Stromal cell of bone marrow (primary cell): ENCODE results near the gene CHN2.

ENCODE experiments used
- DNase-seq: peaks from one replicate; pipeline ENCODE4 v3.0.0-alpha.2; 2012; ENCODE audit warnings: low read depth

CHN2 gene

DNA sequence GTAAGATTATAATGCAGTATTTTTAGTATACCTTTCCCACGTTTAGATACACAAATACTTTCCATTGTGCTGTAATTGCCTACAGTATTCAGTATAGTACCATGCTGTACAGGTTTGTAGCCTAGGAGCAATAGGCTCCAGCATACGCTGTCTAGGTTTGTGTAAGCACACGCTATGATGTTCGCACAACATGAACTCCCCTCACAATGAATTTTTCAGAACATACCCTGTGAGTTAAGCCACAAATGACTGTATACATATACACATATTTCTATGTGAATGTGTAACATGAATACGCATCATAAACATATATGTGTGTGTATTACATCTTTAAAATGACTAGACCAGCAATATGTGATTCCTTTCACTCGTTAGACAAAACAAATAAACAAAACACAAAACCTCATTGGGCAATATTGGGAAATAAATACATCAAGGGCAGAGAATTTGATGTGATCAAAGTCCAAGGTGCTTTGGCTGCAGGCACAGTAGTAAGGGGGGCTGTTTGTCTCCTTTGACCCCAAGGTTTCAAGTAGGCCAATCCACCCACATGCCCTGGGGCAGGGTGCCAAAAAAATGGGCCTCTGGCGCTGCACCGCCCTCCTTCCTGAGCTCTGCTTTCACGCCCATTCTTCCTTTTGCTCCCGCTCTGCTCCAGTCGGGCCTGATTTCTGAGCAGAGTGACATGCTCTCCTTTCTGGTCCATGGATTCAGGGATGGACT, 33.9 kb downstream of the CHN2 start:
- DNase-seq = no peak

DNA sequence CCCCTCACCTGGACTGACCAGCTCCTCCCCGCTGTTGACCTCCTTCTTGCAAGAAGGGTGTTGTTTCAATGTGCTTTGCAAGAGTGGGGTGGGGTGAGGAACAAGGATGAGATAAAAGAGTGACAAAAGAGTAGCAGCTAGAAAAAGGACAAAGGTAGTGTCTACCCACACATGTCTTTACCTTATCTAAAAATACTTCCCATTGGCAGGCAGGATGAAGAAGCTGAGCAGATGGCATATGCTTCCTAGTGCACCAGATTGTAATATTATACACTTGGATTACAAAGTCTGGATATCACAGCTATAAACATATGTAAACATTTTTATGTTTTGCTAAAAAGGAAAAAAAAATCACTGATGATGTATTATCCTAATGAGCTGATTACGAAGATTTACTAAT, 34.5 kb downstream of the CHN2 start:
- DNase-seq = no peak

DNA sequence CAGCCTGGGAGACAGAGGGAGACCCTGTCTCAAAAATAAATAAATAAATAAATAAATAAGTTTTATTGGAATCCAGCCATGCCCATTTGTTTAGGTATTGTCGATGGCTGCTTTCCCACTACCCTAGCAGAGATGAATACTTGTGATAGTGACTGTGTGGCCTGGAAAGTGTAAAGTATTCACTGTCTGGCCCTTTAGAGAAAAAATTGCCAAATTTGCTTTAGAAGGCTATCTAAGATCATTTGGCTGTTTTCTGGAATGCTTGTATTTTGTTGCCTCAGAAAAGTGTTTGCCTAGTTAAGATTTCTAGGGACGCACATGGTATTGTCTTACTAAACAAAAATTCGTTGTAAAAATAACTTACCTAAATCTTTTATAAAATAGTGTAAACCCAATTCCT, 35.4 kb downstream of the CHN2 start:
- DNase-seq = no peak

DNA sequence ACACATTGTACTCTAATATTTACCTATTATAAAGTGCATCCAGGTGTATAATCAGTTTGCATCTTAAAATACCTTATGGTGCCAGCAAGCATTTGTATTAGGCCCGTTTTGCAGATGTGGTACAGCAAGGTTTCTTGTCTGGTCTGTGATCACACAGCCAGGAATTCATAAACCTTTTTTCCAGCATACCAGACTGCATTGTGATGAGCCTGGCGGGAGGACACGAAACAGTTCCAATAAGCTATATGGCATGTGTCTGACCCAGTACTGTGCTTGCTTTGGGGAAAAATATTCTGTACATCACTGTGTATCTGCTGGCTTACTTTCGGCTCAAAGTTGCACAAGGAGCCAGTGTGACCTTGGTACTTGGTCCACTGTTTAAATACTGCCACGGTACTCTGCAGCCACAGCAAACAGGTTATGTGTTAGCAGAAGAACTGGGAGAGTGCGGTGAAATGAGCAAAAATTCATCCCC, 36.3 kb downstream of the CHN2 start:
- no peak for DNase-seq

DNA sequence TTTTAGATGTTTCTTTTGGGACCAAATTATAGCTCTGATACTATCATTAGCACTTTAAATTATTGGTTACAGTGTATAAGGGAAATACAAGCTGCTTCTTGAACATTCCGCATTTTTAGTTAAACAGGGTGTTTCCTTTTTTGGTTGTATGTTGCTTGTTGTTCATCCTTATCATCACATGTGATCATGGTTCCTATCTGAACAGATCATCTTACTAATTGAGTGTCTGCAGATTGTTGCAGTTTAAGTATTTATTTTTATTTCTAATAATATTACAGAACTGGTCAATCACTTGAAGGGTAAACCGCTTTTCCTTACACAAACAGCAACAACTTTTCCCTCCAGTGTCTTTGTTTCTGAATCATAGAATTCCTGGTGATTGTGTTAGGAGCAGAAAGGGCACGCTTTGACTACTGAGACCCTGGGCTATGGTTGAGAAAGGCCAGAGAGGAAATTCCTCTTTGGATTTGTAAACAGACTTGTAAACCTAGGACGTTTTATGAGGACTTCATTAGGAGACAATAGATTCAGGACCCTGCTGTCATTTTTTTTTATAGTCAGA, 37.2 kb downstream of the CHN2 start:
- no peak for DNase-seq

DNA sequence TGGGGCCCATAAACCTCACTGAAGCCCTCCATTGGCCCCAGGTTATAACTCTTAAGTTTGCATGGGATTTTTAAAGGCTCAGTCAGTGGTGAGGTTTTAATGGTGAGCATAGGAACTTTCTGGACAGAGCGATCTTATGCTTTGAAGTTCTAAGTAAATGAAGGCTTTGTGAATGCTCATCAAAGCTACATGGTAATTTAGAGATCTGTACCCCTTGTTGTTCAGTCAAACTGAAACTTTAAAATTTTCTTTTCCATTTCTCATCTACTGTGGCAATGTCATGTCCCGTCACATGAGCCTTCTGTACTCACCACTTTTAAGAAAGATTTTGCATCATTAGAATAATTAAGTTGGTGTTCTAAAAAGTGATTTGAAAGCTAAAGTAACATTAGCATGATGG, 39.9 kb downstream of the CHN2 start:
- DNase-seq = no peak

DNA sequence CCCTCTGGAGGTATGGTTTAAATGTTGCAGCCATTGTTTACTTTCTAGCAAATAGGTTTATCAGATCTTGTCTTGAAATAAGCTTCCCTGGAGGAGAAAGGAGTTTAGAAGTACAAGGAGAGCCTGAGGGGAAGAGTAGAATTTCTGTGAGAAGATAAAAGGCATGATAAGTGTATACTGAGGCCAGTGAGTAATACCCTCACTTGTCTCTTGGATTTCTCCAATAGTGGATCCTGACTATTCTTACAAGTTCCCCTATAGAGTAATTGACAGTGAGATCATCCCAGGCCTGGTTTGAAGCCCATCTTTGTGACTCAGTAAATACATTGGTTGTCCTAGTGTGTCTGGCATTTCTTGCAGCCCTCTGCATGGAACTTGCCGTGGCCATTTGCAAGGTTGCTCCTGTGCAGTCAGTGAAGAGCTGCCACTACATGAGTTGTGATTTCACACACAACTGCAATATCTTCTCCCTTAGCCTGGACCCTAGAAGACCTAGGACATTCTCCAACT, 41.6 kb downstream of the CHN2 start:
- no peak for DNase-seq

DNA sequence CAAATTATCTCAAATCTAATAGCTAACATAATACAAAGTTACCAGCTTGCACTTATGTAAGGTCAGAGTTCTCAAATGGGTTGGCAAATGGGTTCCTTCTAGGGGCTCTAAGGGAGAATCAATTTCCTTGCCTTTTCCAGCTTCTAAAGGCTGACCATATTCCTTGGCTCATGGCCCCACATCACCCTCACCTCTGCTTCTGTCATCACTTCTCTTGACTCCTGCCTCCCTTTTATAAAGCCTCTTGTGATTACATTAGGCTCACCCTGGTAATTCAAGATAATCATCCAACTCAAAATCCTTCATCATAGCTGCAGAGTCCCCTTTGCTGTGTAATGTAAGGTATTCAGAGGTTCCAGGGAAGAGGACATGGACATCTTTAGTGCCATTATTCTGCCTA, 42.1 kb downstream of the CHN2 start:
- no peak for DNase-seq

DNA sequence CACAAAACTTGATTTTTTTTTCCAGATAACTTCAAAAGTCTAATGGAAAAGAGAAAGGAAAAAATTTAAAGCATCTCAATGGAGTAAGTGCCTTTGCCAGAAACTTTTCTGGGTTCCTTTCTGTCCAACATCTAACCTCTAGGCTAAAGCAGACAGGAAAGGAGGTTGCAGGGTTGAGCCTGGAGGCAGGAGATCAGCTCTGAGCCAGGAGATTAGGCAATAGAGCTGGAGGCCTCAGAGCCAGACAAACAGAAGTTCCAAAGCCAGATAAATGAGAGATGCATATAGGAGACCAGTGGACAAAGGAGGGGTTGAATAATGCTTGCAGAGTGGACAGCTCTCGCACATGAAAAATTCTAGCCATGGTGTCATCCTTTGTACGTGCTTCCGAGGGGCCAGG, 42.9 kb downstream of the CHN2 start:
- DNase-seq = no peak

DNA sequence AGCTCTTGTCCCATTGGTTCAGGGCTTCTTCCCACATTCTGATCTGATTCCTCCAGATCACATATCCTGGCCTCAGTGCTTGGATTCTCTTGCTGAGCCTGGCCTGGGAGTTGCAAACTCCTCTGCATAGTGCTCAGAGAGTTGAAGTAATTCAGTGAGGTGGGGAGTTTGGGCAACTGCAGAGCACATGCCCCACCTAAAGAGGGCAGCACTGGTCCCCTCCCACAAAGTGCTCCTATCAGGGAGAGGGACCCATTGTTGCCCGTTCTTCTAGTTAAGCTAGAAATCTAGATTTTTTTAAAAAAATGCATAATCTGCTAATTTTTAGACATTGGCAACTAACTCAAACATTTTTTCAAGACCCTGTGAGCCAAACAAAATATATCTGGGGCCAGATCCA, 45.1 kb downstream of the CHN2 start:
- DNase-seq = no peak

DNA sequence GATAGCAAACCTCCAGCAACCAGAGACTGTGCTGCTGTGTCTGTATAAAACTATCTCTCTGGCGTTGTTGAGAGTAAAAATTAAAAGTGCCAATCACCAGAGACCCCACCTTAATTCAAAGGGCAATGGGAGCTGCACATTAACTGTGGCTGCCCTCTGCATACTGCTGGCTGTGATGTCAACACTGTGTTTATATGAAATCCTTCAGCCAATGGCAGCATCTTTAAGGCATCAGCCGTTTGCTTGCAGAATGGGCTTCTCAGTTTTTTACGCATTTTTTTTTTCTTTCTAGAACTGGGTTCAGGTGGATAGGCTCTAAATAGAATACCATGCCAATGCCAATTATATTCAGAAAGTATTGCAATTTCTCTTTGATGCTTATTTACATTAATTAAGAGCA, 47.7 kb downstream of the CHN2 start:
- no peak for DNase-seq

DNA sequence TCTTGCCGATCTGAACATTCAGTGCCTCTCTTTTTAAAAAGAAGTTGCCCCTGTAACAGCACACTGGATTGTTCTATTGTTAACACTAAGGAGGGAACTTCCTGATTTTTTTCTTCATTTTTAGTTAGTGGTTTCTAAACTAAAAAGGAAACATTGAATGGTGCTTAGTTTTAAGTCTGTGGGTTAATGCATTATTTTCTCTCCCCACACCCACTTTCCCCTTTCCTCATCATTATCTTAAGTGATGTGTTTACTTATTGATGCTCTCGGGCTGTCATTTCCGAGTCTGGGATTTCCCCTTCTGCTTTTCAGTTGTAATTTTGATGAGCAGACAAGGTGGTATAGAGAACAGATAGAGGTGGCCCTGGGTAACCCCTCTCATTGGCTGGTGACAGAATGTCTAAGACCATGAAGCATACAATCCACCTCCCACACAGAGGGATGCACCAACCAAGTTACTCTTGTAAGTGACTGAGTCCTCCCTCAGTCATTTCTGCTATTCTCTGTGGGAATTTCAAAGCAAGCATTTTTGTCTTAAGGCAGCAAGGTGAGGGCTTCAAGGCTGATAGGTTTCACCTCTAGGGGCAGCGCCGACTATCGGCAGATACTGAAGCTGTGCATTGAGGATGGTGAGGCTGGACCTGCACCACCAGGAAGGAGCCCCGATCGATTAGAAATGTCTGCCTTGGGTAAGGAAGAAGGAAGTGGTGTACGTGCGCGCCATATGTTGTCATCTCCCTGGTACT, 49.5 kb downstream of the CHN2 start:
- DNase-seq = no peak

DNA sequence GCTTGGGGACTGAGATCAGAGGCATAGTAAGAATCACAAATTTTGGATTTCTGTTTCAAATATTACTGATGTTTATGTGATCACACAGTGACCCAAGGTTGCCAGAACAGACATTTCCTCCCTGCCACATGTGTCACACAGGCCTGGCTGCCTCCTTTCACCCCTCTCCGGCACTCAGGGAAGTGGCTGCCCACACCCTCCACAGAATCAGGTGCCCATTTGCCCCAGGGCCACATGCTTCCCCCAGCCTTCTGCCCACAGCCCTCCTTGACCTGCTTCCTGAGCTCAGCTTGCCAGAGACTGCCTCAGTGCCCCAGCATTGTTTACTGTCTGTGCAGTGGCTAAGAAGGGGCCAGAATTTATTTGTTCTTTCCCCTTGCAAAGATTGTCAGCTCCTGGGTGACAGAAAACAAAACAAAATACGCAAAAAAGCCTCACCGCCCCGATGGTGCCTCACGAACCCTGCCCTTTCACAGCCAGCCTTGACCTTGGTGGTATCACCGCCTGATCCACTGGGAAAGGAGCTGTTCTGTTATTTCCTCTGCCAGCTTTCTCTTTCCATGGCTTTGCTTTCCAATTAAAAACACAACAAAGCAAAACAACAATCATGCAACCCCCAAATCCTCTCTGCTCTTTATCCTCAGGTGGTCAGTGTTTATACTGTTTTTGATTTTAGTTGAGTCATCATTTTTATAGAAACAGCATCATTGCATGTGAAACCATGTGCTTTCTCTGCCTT, 52.8 kb downstream of the CHN2 start:
- DNase-seq = no peak

DNA sequence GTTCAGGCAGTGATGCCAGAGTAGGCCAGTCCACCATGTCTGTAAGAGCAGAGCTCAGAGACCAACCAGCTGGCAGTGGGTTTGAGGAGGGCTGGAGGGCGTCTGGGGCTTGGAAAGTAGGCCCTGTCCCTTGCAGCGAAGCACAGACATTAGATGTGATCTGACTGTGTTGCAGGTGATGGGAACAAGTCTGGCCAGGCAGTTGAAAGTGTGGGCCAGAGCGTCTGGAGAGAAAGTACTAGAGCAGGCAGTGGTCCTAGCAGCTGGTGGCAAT, 53.3 kb downstream of the CHN2 start:
- DNase-seq = no peak

DNA sequence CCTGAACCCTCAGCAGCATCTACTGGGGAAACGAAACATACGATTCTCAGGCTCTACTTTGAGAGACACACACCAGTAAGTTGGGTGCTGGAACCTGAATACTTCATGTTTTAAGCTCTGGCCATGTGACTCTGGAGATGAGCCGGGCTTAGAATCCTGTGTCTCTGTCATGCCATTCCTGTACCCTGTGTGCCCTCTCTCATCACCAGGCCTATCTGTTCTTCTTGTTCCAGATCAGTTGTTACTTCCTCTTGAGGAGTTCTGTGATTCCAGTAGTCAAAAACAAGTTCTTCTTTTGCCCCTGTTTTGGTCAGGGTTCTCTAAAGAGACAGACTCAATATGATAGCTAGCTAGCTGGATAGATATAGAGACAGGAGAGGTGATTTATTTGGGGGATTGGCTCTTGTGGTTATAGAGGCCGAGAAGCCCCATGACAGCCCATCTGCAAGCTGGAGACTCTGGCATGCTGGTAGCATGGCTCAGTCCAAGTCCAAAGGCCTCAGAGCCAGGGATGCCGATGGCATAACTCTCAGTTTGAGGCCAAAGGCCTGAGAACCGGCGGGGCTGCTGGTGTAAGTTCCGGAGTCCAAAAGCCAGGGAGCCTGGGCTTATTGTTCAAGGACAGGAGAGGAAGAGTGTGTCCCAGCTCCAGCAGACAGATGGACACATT, 54.3 kb downstream of the CHN2 start:
- no peak for DNase-seq

DNA sequence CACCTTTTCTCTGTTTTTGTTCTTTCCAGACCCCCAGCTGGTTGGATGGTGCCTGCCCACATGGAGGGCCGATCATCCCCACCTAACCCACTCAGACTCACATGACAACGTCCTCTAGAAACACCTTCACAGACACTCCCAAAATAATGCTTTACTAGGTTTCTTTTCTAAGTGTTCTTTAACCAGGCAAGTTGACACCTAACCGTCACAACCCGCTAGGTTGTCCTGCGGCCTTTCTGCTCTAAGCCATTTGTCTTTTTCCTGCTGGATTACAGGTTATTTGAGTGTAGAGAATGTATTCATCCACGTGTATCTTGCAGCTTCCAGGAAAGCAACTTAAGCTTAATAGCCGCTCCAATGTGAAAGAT, 54.8 kb downstream of the CHN2 start:
- no peak for DNase-seq

DNA sequence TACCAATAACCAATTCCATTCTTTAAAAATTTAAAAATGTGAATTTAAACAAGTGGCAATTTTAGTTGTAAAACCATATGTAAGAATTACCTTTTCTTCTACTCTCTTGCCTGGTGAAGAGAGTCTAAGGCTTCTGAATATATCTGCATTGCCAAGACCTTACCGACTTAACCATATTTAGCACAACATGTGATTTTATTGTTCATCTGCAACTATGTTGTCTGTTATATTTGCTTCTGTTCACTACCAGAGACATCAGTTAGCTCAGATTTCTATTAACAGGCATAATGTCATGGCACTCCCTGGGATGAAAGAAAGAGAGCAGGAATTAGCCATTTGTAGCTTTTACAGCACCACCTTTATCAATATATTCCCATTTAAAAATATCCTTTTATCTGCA, 55.3 kb downstream of the CHN2 start:
- no peak for DNase-seq

DNA sequence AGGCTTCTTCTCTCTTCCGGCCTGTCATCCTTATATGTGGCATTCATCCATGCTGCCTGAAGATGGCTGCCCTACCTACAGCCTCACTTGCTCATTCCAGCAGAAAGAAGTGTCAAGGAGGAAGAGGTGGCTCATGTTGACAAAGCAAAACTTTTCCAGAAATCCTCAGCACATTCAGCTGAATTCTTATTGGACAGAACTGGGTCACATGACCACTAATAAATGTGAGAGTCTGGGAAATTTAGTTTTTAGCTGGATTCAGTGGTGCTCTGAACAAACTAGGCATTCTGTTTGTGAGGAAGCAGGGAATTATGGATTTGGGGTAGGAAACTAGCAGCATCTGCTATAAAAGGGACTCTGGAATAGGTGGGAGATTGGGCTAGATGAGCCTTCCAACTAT, 58.6 kb downstream of the CHN2 start:
- DNase-seq = no peak

DNA sequence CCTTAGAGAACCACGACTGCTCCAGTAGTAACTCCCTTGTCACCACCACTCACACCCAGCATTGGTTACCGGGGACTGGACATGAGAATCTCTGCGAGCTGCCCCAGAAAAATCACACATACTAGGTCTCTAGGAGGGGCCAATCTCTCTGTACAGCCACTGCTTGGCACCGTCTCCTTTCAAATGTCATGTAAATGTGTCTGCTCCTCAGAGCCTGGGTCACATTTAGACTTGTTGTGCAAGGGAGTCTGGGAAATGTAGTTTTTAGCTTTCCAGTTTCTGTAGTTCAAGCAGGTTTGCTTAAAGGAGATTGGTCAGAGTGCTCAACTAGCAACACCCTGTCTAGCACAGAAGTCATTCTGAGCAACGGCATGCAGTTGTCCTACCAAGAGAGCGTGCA, 60.0 kb downstream of the CHN2 start:
- no peak for DNase-seq

DNA sequence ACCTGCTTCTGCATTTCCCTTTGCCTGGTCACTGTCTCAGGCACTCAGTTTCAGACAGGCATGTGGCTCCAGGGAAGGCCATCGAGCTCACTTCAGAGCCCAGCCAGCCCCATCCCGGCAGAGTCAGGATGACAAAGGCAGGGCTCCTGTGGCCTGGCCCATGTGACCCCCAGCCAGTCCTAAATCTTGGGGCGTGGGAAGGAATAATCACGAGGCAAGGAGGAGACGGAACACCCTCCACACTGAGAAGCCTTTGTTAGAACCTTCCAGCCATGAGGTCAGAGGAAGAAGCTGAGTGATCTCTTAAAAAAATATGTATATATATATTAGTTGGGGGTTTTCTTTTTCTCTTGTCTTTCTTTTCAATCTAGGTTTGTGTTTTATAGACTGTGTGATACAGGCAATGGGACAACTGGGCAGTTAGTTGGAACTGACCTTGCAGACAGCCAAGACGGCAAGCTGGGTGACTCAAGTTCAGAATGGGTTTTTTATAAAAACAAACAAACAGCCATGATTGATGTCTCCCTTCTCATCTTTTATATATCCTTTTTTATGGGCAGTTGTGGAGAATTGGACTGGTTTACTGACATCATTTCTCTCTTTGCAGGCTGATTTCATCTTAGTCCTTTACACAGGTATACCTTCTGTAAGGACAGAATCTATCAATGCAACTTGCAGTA, 60.8 kb downstream of the CHN2 start:
- DNase-seq = no peak

DNA sequence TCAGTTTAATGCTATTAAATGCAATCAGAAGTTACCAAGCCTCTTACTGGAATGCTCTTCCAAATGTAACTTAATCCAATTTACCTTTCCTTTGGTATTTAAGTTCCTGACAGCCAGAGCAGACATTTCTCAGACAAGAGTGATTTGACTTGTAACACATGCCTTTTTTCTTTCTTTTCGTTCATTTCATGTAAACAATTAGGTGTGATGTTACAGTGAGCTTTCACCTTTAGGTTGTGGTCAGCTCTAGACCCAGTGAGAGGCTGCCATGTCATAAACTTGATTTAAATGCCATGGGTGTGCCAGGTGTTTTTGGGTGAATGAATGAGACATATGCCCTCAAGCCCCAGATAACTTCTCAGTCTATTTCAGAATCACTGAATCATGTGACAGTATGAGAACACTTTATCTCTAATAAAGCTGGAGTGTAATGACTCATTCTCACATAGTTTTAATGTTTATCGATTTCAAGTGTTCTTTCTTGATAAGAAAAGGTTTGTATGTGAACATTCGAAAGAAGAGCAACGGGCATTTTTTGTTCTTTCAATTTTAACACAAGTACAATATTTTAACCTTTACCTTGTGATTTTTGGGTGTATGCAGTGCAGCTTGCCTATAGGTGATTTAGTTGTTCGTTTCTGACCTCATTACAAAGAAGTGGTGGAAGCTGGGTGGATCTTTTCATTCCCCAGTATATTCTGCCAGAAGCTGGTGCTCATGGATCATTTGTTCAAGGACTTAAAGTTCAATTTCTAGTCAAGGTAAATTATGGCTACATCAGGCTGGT, 61.5 kb downstream of the CHN2 start:
- DNase-seq = no peak
